Dermis blood vessel endothelial cell (primary cell): ENCODE results near the gene TVP23A. TPM values are rescaled to one million over a fixed set of nuclear protein-coding genes. Genes with fewer than 3 reads are reported as not detected.

ENCODE experiments used
- DNase-seq: peaks from one replicate; pipeline ENCODE4 v3.0.0; 2010
- total RNA-seq: library from RNA; depleted of rRNA; stranded (reverse); fragments of >200 nt; gene quantifications from 2 replicates; pipeline ENCODE4 v1.2.3, GENCODE V29; 2014

Gene TVP23A
- not detected in 2 replicates for total RNA-seq

GRCh38 chr16:10817963-10818941 is at the start of gene TVP23A:
TVP23A (minus strand) TSS chr16:10818794; CDS start chr16:10818493, 301 bp downstream.
- DNase-seq, result no peak

GRCh38 chr16:10868104-10868595 is 49.6 kb upstream of the TVP23A start:
- DNase-seq, result no peak

- DNase-seq, result no peak
These were observed 48.6 kb upstream of the TVP23A start for GRCh38 chr16:10867199-10867598.

- no peak for DNase-seq
These were observed 47.7 kb upstream of the TVP23A start for GRCh38 chr16:10865991-10866966.

- DNase-seq, result no peak
These were observed 43.8 kb upstream of the TVP23A start for GRCh38 chr16:10862438-10862837.

DNA sequence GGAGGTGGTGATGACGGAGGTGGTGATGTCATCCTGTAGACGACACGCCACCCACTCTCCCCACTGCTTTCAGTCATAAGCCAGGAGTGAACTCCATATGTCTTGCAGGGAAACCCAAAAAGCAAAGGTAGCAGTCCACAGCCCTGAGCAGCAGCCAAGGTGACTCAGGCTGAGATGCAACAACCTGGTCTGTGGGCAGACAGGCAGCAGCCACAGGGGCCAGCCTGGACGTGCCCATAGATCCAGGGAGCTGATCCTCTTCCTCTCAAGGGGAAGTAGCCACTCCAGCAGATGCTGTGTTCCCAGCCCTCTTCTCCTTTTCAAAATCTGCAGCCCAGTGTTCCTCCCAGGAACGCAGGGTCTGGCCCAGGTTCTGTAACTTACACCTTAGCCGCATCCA is 41.1 kb upstream of the TVP23A start:
- DNase-seq, result no peak

DNA sequence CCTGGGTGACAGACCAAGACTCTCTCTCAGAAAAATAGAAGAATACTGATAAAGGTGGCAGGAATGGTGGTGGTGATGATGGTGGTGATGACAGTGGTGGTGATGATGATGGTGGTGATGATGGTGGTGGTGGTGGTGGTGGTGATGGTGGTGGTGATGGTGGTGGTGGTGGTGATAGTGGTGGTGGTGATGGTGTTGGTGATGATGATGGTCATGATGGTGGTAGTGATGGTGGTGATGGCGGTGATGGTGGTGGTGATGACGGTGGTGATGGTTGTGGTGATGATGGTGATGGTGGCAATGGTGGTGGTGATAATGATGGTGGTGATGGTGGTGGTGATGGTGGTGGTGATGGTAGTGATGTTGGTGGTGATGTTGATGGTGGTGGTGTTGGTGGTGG is 40.4 kb upstream of the TVP23A start:
- DNase-seq, result no peak

- DNase-seq, result no peak
These were observed 39.6 kb upstream of the TVP23A start for GRCh38 chr16:10858203-10858602.

- DNase-seq, result no peak
These were observed 37.4 kb upstream of the TVP23A start for GRCh38 chr16:10856042-10856441.

DNA sequence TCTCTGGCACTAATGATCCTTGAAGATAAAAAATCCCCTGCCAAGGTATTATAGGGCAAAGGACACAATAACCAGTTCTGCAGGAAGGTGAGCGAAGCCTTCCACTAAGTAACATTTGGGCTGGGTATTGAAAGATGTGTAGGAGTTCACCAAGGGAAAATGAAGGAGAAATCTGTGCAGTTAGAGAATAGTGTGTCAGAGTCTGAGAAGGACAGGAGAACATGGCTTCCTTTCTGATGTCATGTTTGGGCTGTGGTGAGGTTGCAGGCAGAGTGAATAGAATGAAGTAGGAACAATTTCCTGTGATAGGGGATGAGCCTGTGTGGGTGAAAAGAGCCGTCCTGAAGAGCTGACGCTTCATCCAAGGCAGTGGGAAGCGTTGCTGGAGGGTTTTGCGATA is 34.4 kb upstream of the TVP23A start:
- DNase-seq, result no peak

- no peak for DNase-seq
These were observed 33.7 kb upstream of the TVP23A start for GRCh38 chr16:10852286-10852685.

- no peak for DNase-seq
These were observed 32.9 kb upstream of the TVP23A start for GRCh38 chr16:10851512-10851911.

DNA sequence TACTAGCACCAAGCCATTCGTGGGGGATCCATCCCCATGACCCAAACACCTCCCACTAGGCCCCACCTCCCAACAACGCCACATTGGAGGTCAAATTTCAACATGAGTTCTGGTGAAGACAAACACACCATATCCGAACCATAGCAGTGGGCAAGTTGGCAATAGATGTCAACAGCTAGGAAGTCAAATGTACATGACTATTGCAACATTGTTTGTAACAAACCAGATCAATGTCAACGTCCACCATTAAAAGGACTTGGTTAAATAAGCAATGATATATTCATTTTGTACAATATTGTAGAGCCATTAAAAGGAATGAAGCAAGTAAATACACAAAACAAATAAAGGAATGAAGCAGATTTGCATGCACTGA is 31.9 kb upstream of the TVP23A start:
- no peak for DNase-seq

DNA sequence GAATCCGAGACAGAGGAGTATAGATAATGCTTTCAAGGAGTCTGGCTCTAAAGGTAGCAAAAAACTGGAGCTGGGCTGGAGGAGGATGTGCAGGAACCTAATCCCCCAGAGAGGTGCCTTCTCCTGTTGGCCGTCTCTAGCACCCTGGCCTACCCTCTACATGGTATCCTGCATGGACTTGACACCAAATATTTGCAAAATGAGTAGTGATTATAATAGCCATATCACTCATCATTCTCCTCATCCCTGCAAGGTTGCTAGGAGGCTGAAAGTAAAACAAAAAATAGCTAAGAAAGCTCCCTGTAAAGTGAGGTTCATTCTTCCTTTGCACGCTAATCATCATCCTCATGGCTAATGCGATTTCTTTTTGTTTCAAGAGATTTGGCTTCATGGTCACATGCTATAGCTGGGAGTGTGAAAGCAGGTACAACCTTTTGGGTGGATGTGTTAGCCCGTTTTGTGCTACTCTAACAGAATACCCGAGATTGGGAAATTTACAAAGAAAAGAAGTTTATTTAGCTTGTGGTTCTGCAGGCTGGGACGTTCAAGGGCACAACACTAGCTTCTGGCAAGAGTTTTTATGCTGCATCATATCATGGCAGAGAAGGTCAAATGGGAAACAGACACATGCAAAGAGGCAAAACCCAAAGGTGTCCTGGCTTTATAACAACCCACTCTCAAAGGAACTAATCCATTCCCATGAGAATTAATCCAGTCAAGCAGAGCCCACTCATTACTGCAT is 31.3 kb upstream of the TVP23A start:
- DNase-seq, result no peak

DNA sequence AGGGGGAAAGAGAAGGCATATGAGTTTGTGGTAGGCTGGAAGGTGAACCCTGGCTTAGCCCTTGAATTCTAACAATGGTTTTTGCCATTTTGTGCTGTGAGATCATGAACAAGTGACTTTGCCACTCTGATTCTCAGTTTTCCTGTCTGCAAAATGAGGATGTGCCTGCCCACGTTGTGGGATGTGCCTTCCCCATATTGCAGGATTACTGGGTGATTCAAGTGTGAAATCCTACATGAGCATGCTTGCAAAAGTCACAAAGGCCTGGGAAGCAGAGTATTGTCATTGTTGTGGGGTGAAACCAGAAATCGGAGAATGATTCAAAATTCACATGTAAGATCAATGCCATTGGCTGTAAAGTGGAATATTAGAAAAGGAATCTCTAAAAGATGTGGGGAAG is 28.6 kb upstream of the TVP23A start:
- no peak for DNase-seq

- DNase-seq, result no peak
These were observed 27.8 kb upstream of the TVP23A start for GRCh38 chr16:10846213-10846998.

GRCh38 chr16:10840703-10841102 is 22.1 kb upstream of the TVP23A start:
- DNase-seq, result no peak

GRCh38 chr16:10839279-10839666 is 20.7 kb upstream of the TVP23A start:
- no peak for DNase-seq

DNA sequence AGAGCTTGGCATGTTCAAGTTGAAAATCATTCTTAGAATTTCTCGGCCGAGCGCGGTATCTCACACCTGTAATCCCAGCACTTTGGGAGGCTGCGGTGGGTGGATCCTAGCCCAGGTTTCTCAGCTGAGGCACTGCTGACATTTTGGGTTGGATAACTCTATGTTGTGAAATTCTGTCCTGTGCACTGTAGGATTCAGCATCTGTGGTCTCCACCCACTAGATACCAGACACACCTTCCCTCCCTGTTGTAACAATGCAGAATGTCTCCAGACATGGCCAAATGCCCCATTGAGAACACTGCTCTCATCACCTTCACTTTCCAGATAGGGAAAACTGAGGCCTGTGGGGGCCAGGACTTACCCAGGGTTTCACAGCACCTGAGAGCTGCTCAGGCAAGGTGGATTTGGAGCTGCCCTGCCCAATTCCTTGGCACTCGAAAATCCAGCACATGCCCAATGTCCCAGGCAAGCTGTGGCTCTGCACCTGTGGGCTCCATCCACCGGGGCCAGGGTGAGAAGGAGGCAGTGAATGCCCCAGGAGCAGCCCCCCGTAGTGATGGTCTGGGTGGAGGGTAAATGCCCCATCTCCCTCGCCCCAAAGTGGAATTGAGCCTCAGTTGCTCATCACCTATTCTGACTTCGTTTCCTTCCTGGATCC is 20.2 kb upstream of the TVP23A start:
- DNase-seq, result no peak

DNA sequence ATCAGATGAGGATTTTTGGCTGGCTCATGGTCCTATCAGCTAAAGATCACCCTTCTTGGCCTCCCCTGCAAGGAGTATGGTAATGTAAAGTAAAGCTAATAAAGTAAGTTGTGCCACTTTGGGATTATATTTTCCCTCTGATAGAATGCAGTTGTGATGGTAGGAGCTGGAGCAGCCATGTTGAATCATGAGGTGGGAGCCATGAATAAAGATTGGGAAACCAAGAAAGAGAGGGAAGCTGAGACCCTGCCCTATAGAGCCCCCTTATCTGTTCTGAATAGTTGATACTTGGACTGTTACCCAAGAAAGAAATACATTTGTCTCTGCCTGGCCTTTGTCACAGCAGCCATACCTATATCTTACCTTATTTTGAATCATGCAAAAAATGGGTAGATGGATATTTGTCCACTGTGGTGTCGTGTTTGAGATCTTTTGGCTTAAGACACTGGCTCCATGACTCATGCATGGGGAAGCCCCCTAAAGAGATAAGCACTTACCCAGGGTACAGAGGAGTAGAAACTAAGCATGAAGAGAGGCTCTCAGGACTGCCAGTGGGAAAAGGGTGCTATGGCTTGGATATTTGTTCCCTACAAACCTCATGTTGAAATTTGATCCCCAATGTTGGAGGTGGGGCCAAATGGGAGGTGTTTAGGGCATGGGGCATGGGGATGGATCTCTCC is 17.7 kb upstream of the TVP23A start:
- no peak for DNase-seq
